Hepatocyte (in vitro differentiated cells): Measurements from ENCODE around the gene SGK2. TPM values are rescaled to one million over a fixed set of nuclear protein-coding genes. Genes with fewer than 3 reads are reported as not detected.

ENCODE experiments used
- DNase-seq: peaks from one replicate; pipeline ENCODE4 v3.0.0-alpha.2; 2016; ENCODE audit warnings: low spot score
- H2AFZ ChIP-seq: fragments of 200-600 bp; sonication (generic); 2 replicates; pipeline ENCODE4 v1.6.0; 2016; ENCODE audit warnings: antibody characterized with exemption, mild to moderate bottlenecking
- H3K27ac ChIP-seq: fragments of 200-600 bp; sonication (generic); 2 replicates; pipeline ENCODE4 v1.5.1; 2016; ENCODE audit warnings: mild to moderate bottlenecking
- H3K27me3 ChIP-seq: fragments of 200-600 bp; sonication (generic); 2 replicates; pipeline ENCODE4 v1.6.1; 2016
- H3K36me3 ChIP-seq: fragments of 200-600 bp; sonication (generic); replicated peaks from 2 replicates; pipeline ENCODE4 v1.5.1; 2016; ENCODE audit warnings: low read depth; ENCODE audit not compliant: insufficient read depth
- H3K4me1 ChIP-seq: fragments of 200-600 bp; sonication (generic); 2 replicates; pipeline ENCODE4 v1.5.1; 2016; ENCODE audit warnings: mild to moderate bottlenecking, moderate library complexity; ENCODE audit not compliant: insufficient read depth
- H3K4me2 ChIP-seq: fragments of 200-600 bp; sonication (generic); 2 replicates; pipeline ENCODE4 v1.6.0; 2016
- H3K4me3 ChIP-seq: fragments of 200-600 bp; sonication (generic); 2 replicates; pipeline ENCODE4 v1.5.1; 2016; ENCODE audit warnings: mild to moderate bottlenecking
- H3K79me2 ChIP-seq: fragments of 200-600 bp; sonication (generic); 2 replicates; pipeline ENCODE4 v1.6.0; 2017; ENCODE audit warnings: mild to moderate bottlenecking
- H3K9me2 ChIP-seq: fragments of 200-600 bp; sonication (generic); replicated peaks from 2 replicates; pipeline ENCODE4 v1.6.0; 2017; ENCODE audit warnings: mild to moderate bottlenecking; ENCODE audit not compliant: insufficient read depth
- H3K9me3 ChIP-seq: fragments of 200-600 bp; sonication (generic); 2 replicates; pipeline ENCODE4 v1.5.1; 2016; ENCODE audit warnings: low read depth, mild to moderate bottlenecking
- H4K20me1 ChIP-seq: fragments of 200-600 bp; sonication (generic); 2 replicates; pipeline ENCODE4 v1.6.0; 2016; ENCODE audit warnings: mild to moderate bottlenecking; ENCODE audit not compliant: insufficient read depth, poor library complexity, severe bottlenecking
- CTCF ChIP-seq: fragments of 200-600 bp; sonication (generic); IDR thresholded peaks from 2 replicates; pipeline ENCODE4 v1.5.1; 2016; ENCODE audit warnings: antibody characterized with exemption, mild to moderate bottlenecking; ENCODE audit not compliant: poor library complexity
- EZH2 ChIP-seq: fragments of 200-600 bp; sonication (generic); IDR thresholded peaks from 2 replicates; pipeline ENCODE4 v1.6.1; 2016; ENCODE audit warnings: antibody characterized with exemption, mild to moderate bottlenecking, borderline replicate concordance
- EZH2phosphoT487 ChIP-seq: fragments of 200-600 bp; sonication (generic); IDR thresholded peaks from one replicate; pipeline ENCODE4 v1.6.1; 2018; ENCODE audit warnings: antibody characterized with exemption, mild to moderate bottlenecking, low read depth, moderate library complexity; ENCODE audit not compliant: unreplicated experiment, severe bottlenecking
- WGBS: methylation state at CpG from one replicate; pipeline ENCODE4 v1.1.6; 2016; ENCODE audit warnings: low lambda C conversion rate; ENCODE audit errors: missing lambda C conversion rate; 5-methylcytosine and 5-hydroxymethylcytosine counted together
- polyA plus RNA-seq: library from polyadenylated mRNA; unstranded; fragments of >200 nt; fragmentation: Nextera tagmentation; extraction: Ambion mirVana; gene quantifications from 2 replicates; pipeline ENCODE4 v1.2.1, GENCODE V29; 2016
- total RNA-seq: library from RNA; depleted of rRNA; stranded (reverse); fragments of >200 nt; gene quantifications from 2 replicates; pipeline ENCODE4 v1.2.3, GENCODE V29; 2014

SGK2 gene
- total and polyA plus RNA-seq, 2 experiments from 2014 or later: 12.5 to 21.2 TPM

DNA sequence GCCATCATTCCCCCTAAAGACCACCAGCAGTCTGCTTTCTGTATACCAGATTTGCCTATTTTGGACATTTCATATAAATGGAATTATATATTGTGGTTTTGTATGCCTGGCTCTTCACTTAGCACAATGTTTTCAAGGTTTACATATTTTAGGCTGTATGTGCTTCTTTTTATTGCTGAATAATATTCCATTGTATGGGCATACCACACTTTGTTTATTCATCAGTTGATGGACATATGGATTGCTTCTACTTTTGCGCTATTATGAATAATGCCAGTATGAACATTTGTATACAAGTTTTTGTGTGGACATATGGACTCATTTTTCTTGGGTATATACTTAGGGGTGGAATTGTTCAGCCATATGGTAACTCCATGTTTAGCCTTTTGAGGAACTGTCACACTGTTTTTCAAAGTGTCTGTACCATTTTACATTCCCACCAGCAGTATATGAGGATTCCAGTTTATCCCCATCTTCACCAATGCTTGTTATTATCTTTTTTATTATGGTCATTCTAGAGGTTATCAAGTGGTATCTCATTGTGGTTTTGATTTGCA, 38.7 kb upstream of the SGK2 start:
- H3K36me3 ChIP-seq: no peaks in the 10 kb centered on the region
- 100% methylated on average over 1 of the region's 1 CpG for WGBS
- no peaks in the 10 kb centered on the region for H3K79me2 ChIP-seq

DNA sequence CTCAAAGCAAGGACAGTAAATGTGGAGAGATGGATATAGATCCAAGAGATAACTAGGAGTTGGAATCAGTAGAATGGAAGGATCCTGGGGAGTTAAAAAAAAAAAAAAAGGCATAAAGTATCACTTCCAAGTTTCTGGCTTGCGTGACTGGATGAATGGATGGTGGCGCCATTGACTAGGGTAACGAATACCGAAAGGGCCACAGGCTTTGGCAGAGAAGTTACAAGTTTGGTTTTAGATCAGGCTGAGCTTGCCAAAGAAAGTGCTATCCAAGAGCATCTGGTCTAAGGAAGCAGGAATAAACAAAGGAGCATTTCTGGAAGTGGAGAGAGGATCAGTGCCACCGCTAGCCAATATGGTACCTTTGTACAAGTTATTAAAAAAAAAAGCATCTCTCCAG, 33.8 kb upstream of the SGK2 start:
- no peak overlapping the region for H3K27ac ChIP-seq
- 98% methylated on average over 5 of the region's 5 CpGs for WGBS
- TF ChIP-seq EZH2phosphoT487 (no peak), CTCF (no peak), EZH2 (no peak)
- H2AFZ ChIP-seq: no peak overlapping the region
- no peak overlapping the region for H3K4me2 ChIP-seq
- H3K9me2 ChIP-seq: no peaks in the 10 kb centered on the region
- no peaks in the 10 kb centered on the region for H3K36me3 ChIP-seq
- no peak for DNase-seq
- H3K4me3 ChIP-seq: no peak overlapping the region
- H3K27me3 ChIP-seq: no peaks in the 10 kb centered on the region
- no peaks in the 10 kb centered on the region for H4K20me1 ChIP-seq
- H3K4me1 ChIP-seq: no peaks in the 10 kb centered on the region
- H3K9me3 ChIP-seq: no peaks in the 10 kb centered on the region
- H3K79me2 ChIP-seq: no peaks in the 10 kb centered on the region

More for the DNA sequence above, 38.7 kb upstream of the SGK2 start:
- Histone ChIP-seq H3K4me2 (no peak overlapping the region), H3K27ac (no peak overlapping the region), H3K4me1 (no peaks in the 10 kb centered on the region), H2AFZ (no peak overlapping the region), H3K9me3 (no peaks in the 10 kb centered on the region), H3K27me3 (no peaks in the 10 kb centered on the region), H3K4me3 (no peak overlapping the region), H4K20me1 (no peaks in the 10 kb centered on the region), H3K9me2 (no peaks in the 10 kb centered on the region)
- no peak for DNase-seq
- TF ChIP-seq CTCF (no peak), EZH2 (no peak), EZH2phosphoT487 (no peak)

DNA sequence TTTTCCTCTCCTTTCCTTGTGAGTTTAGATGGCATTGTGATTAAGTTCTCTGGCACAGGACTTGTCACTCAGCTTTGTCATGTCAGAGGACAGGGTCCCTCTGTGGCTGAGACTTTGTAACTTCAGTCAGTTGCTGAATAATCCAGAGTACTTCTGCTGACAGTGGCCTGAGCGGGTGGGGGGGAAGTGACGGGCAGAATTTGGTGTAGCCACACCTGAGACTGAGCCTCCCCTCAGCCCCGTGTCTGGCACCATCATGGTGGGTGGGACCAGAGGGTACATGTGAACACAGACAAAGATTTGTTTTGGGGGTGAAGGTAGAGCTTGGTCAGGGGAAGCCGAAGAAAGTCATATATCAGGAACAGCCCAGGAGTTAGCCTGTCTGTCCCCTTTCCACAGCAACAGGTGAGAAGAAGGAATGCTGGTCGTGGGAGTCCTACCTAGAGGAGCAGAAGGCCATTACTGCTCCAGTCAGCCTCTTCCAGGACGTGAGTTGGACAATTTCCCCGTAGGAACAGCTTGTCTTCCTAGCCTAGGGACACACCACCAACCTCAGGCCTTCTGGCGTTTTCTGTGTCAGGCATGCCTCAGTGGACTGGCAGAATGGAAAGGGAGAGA, 30.5 kb upstream of the SGK2 start:
- no peaks in the 10 kb centered on the region for H4K20me1 ChIP-seq
- H3K4me3 ChIP-seq: no peak overlapping the region
- no peak for DNase-seq
- WGBS: 87% methylated on average over 8 of the region's 8 CpGs
- H3K36me3 ChIP-seq: no peaks in the 10 kb centered on the region
- H3K4me1 ChIP-seq: no peaks in the 10 kb centered on the region
- no peak overlapping the region for H3K27ac ChIP-seq
- TF ChIP-seq EZH2: no peak
- TF ChIP-seq EZH2phosphoT487: no peak
- no peak for TF ChIP-seq CTCF
- H3K9me2 ChIP-seq: no peaks in the 10 kb centered on the region
- no peaks in the 10 kb centered on the region for H3K27me3 ChIP-seq
- no peak overlapping the region for H3K4me2 ChIP-seq
- H2AFZ ChIP-seq: no peak overlapping the region
- no peaks in the 10 kb centered on the region for H3K9me3 ChIP-seq
- no peaks in the 10 kb centered on the region for H3K79me2 ChIP-seq
